SK-N-SH treated with all-trans-retinoic acid at 6 μM for 48 hours (cell line): Measurements from ENCODE around the gene STIMATE.

Source experiments
- BACH2 ChIP-seq: fragments of 250-450 bp; sonication (Bioruptor Pico); IDR thresholded peaks from 2 replicates; pipeline ENCODE4 v1.9.0; 2021; ENCODE audit warnings: mild to moderate bottlenecking, borderline replicate concordance
- CSDC2 ChIP-seq: fragments of 250-450 bp; sonication (Bioruptor Pico); IDR thresholded peaks from 2 replicates; pipeline ENCODE4 v1.5.0; 2020; ENCODE audit warnings: mild to moderate bottlenecking, moderate library complexity
- ESRRG ChIP-seq: fragments of 250-450 bp; sonication (Bioruptor Pico); IDR thresholded peaks from 2 replicates; pipeline ENCODE4 v1.6.1; 2021; ENCODE audit warnings: mild to moderate bottlenecking
- TSHZ2 ChIP-seq: fragments of 250-450 bp; sonication (Bioruptor Pico); IDR thresholded peaks from 2 replicates; pipeline ENCODE4 v1.5.0; 2020; ENCODE audit warnings: mild to moderate bottlenecking, moderate library complexity
- ZFP3 ChIP-seq: fragments of 250-450 bp; sonication (Bioruptor Pico); IDR thresholded peaks from 2 replicates; pipeline ENCODE4 v1.5.0; 2020; ENCODE audit warnings: mild to moderate bottlenecking, moderate library complexity
- ZFP30 ChIP-seq: fragments of 450-650 bp; formaldehyde crosslinking; IDR thresholded peaks from 2 replicates; pipeline ENCODE4 v1.5.0; 2022; ENCODE audit warnings: mild to moderate bottlenecking, moderate library complexity
- ZNF565 ChIP-seq: fragments of 450-650 bp; formaldehyde crosslinking; conservative IDR thresholded peaks from 2 replicates; pipeline ENCODE4 v1.5.0; 2020; ENCODE audit warnings: low read depth, mild to moderate bottlenecking, moderate library complexity
- TF ChIP-seq, protein P1 (sequence below): fragments of 250-450 bp; sonication (Bioruptor Pico); IDR thresholded peaks from 2 replicates; pipeline ENCODE4 v1.8.0; 2021; ENCODE audit warnings: low read depth, mild to moderate bottlenecking, moderate library complexity, borderline replicate concordance

DNA sequence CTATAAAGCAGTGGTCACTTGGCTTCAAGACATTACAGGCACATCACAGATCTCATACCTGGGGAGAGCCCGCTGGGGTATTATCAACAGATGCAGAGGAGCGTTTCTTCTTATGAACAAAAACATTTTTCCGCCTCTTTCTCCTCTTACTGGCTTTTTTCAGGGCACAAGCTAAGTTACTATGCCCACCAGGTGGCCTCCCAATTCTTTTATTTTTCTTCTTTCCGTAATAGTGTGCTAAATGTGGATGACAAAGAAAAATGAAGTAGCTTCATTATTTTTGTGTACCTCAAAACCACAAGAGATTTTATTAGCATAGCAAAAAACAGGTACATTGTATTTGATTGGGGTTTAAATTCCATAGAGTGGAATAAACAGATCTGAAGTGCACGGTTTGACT, 10.1 kb upstream of the STIMATE start:
- TF ChIP-seq CSDC2 (CRISPR knock-in tag), result no peak
- no peak for TF ChIP-seq ZFP30 (CRISPR knock-in tag)
- no peak for TF ChIP-seq ZNF565
- no peak for TF ChIP-seq TSHZ2 (CRISPR knock-in tag)
- TF ChIP-seq BACH2 (CRISPR knock-in tag), result no peak
- TF ChIP-seq, protein P1, sequence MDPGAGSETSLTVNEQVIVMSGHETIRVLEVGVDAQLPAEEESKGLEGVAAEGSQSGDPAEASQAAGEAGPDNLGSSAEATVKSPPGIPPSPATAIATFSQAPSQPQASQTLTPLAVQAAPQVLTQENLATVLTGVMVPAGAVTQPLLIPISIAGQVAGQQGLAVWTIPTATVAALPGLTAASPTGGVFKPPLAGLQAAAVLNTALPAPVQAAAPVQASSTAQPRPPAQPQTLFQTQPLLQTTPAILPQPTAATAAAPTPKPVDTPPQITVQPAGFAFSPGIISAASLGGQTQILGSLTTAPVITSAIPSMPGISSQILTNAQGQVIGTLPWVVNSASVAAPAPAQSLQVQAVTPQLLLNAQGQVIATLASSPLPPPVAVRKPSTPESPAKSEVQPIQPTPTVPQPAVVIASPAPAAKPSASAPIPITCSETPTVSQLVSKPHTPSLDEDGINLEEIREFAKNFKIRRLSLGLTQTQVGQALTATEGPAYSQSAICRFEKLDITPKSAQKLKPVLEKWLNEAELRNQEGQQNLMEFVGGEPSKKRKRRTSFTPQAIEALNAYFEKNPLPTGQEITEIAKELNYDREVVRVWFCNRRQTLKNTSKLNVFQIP, result no peak
- TF ChIP-seq ESRRG, result no peak
- no peak for TF ChIP-seq ZFP3
